T-cell (primary cell): ENCODE data around the gene ADAMTSL2. TPM values are rescaled to one million over a fixed set of nuclear protein-coding genes. Genes with fewer than 3 reads are reported as not detected.

Source experiments
- ATAC-seq, 4 experiments: fragments of 200-7000 bp in 3 of 4; fragments of 150-1000 bp in 1 of 4; cut with Tn5 transposase; replicated peaks in 1 of 4; 1 replicate in 3 of 4; 2 replicates in 1 of 4; pipeline ENCODE4 v1.10.0; 2021; ENCODE audit warnings: moderate library complexity in 3 of 4, mild to moderate bottlenecking in 2 of 4, moderate number of reproducible peaks in 1 of 4
- CTCF ChIA-PET, 2 donors: fragments of 300-600 bp; sonication (Branson Sonifier 250); formaldehyde crosslinking; loops; one replicate each; lab custom pipeline; 2022; ENCODE audit warnings: antibody characterized with exemption in 2 of 2; lab: Charles Lee
- POLR2A ChIA-PET, 2 donors: fragments of 300-600 bp; sonication (Branson Sonifier 250); formaldehyde crosslinking; loops; one replicate each; lab custom pipeline; 2022; ENCODE audit warnings: antibody characterized with exemption in 2 of 2; lab: Charles Lee
- DNase-seq, 35 experiments: peaks; one replicate each; pipeline versions ENCODE4 v3.0.0 to v3.0.0-alpha.2; 2013 to 2023
- H3K27ac ChIP-seq: one replicate; pipeline ENCODE4 v1.5.1; 2013; ENCODE audit warnings: low read length
- H3K27me3 ChIP-seq, 2 experiments: replicated peaks in 1 of 2; 1 replicate in 1 of 2; 2 replicates in 1 of 2; pipeline versions ENCODE4 v1.6.1 to v1.7.0; 2013; ENCODE audit warnings: low read length in 1 of 2, mixed read lengths in 1 of 2; ENCODE audit not compliant: control insufficient read depth in 2 of 2, insufficient read depth in 2 of 2; ENCODE audit errors: extremely low read depth in 1 of 2
- H3K36me3 ChIP-seq, 2 donors: 1 replicate in 1 of 2; 2 replicates in 1 of 2; pipeline versions ENCODE4 v1.6.1 to v1.7.0; 2013; ENCODE audit warnings: low read length in 1 of 2; ENCODE audit not compliant: control insufficient read depth in 2 of 2, insufficient read depth in 1 of 2; ENCODE audit errors: extremely low read depth in 1 of 2
- H3K4me1 ChIP-seq, 2 experiments: 1 replicate in 1 of 2; 2 replicates in 1 of 2; pipeline versions ENCODE4 v1.6.1 to v1.7.0; 2013; ENCODE audit warnings: low read length in 2 of 2, mixed read lengths in 1 of 2; ENCODE audit not compliant: insufficient read depth in 2 of 2, control insufficient read depth in 1 of 2; ENCODE audit errors: extremely low read depth in 1 of 2
- H3K4me3 ChIP-seq, 2 donors: 1 replicate in 1 of 2; 2 replicates in 1 of 2; pipeline versions ENCODE4 v1.5.1 to v1.7.0; 2013; ENCODE audit warnings: mild to moderate bottlenecking in 2 of 2, low read length in 1 of 2, moderate library complexity in 1 of 2; ENCODE audit not compliant: control insufficient read depth in 1 of 2; ENCODE audit errors: extremely low read depth in 1 of 2
- H3K9me3 ChIP-seq: 2 replicates; pipeline ENCODE4 v1.7.0; 2013
- H3K27ac Mint-ChIP-seq, 2 donors: one replicate each; pipeline ENCODE4 v1.8.0; 2020 to 2021; ENCODE audit warnings: mild to moderate bottlenecking in 2 of 2, mixed read lengths in 2 of 2
- H3K27me3 Mint-ChIP-seq, 2 donors: one replicate each; pipeline ENCODE4 v1.8.0; 2021 to 2022; ENCODE audit warnings: mixed read lengths in 2 of 2
- H3K36me3 Mint-ChIP-seq: one replicate; pipeline ENCODE4 v1.8.0; 2021; ENCODE audit warnings: mixed read lengths
- H3K4me1 Mint-ChIP-seq, 3 donors: one replicate each; pipeline ENCODE4 v1.8.0; 2020 to 2022; ENCODE audit warnings: mixed read lengths in 3 of 3, mild to moderate bottlenecking in 1 of 3
- H3K4me3 Mint-ChIP-seq, 3 donors: one replicate each; pipeline ENCODE4 v1.8.0; 2020 to 2022; ENCODE audit warnings: mild to moderate bottlenecking in 3 of 3, mixed read lengths in 3 of 3, moderate library complexity in 3 of 3
- H3K9me3 Mint-ChIP-seq, 3 donors: one replicate each; pipeline ENCODE4 v1.8.0; 2020 to 2022; ENCODE audit warnings: mixed read lengths in 3 of 3
- WGBS: methylation state at CpG from one replicate; pipeline ENCODE4 v1.1.5; 2013; ENCODE audit warnings: missing lambda C conversion rate; ENCODE audit not compliant: insufficient coverage; 5-methylcytosine and 5-hydroxymethylcytosine counted together
- total RNA-seq, 35 experiments: library from RNA in 6 of 35; stranded (reverse) in 6 of 35; fragments of 120-200 nt in 1 of 35; gene quantifications; one replicate each; pipeline versions ENCODE4 v1.2.1 to v1.2.4 and lab custom pipeline; 2013 to 2026

ADAMTSL2 gene
- total RNA-seq, 5 donors from 2014 or later (not counting 1 experiment from before 2014, with no cell fraction given) = 0.16 to 0.76 (median 0.53) TPM

DNA sequence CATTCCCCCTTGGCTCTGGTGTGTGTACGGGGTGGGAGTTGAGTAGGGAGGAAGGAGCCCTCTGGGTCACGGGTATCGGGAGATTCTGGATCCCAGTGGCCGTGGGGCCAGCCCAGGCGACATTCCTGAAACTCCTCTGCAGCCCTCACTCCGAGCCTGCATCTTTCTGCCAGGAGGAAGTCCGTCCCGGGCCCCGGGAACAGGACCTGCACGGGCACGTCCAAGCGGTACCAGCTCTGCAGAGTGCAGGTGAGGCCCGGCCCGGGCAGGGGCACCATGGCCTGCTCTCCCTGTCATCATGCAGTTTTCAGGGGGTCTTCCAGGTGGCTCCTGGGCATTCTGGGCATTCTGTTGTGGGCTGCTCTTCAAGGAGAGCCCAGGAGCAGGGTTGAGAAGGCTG is 3.7 kb downstream of the ADAMTSL2 start:
- Mint-ChIP-seq H3K4me3 (no peak overlapping the region), H3K4me1 (peaks cover 4 to 10% (median 7%) of the 10 kb centered on the region in 3 donors), H3K27ac (no peak overlapping the region), H3K9me3 (no peaks in the 10 kb centered on the region), H3K36me3 (no peaks in the 10 kb centered on the region), H3K27me3 (peaks cover 0 to 19% of the 10 kb centered on the region in 2 donors)
- WGBS = 90% methylated on average over 14 of the region's 14 CpGs
- Histone ChIP-seq H3K4me1 (peaks cover 9 to 21% of the 10 kb centered on the region in 2 experiments), H3K4me3 (no peak overlapping the region), H3K27me3 (peaks cover 0 to 40% of the 10 kb centered on the region in 2 experiments), H3K27ac (no peak overlapping the region), H3K9me3 (no peaks in the 10 kb centered on the region), H3K36me3 (no peaks in the 10 kb centered on the region)
- DNase-seq (no peak), ATAC-seq (no peak)
- ChIA-PET POLR2A (no interaction called here), CTCF (no interaction called here)

DNA sequence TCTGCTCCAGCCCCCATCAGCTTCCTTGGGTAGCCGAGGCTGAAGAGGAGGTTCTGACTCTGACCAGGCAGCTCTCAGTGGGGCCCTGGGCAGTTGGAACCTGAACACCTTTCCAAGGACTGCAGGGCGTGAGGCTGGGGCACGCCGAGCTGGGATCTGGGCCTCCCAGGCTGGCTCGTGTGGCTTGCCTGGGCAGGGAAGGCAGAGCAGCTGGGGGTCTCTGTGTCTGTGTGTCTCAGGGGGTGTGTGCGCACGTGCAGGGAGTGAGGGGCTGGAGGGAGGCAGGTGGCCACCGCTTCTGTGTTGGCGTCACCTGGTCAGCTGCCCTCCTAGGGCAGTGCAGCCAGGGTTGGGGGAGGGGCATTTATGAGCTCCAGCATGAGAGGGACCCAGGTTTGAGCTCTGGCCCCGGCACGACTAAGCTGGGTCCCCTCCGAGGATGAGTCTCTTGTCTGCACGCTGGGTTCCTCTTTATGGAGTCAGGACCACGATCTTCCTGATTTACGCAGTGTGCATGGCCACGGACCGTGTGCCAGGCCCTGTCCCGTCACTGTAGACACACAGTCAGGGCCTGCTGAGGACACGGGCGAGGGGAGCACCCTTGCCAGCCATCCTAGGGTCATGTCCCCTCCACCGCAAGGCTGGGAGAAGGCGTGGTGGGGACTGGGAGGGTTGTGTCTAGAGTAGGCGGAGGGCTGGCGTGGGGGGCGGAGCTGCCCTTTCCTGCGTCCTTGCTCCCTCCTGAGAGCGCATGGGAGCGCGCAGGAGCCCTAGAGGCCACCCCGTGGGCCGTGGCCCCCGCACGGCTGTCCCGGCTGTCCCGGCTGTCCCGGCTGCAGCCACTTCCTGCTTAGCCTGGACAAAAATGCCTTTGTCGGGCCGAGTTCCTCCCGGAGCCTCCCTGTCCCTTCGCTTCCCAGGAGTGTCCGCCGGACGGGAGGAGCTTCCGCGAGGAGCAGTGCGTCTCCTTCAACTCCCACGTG is 4.6 kb downstream of the ADAMTSL2 start:
- WGBS = 66% methylated on average over 45 of the region's 47 CpGs
- ATAC-seq = no peak
- Histone ChIP-seq H3K4me1 (peaks cover 0 to 12% of the 10 kb centered on the region in 2 experiments), H3K27me3 (peaks cover 0 to 31% of the 10 kb centered on the region in 2 experiments), H3K4me3 (no peak overlapping the region), H3K27ac (no peak overlapping the region), H3K9me3 (no peaks in the 10 kb centered on the region), H3K36me3 (no peaks in the 10 kb centered on the region)
- Mint-ChIP-seq H3K9me3 (no peaks in the 10 kb centered on the region), H3K4me3 (no peak overlapping the region), H3K4me1 (peaks cover 0 to 3% (median 0%) of the 10 kb centered on the region in 3 donors), H3K36me3 (no peaks in the 10 kb centered on the region), H3K27me3 (peaks cover 0 to 14% of the 10 kb centered on the region in 2 donors), H3K27ac (no peak overlapping the region)
- no peak for DNase-seq
- ChIA-PET CTCF (no interaction called here), POLR2A (no interaction called here)

GRCh38 chr9:133539991-133540697 is 5.6 kb downstream of the ADAMTSL2 start:
- Mint-ChIP-seq H3K4me1 (peaks cover 0 to 3% (median 0%) of the 10 kb centered on the region in 3 donors), H3K27ac (no peak overlapping the region), H3K36me3 (no peaks in the 10 kb centered on the region), H3K4me3 (no peak overlapping the region), H3K9me3 (no peaks in the 10 kb centered on the region), H3K27me3 (peaks cover 0 to 14% of the 10 kb centered on the region in 2 donors)
- H3K9me3 ChIP-seq = no peaks in the 10 kb centered on the region
- no peak overlapping the region for H3K27ac ChIP-seq
- H3K4me3 ChIP-seq = no peak overlapping the region
- WGBS = 64% methylated on average over 17 of the region's 22 CpGs
- H3K27me3 ChIP-seq = peaks cover 0 to 26% of the 10 kb centered on the region in 2 experiments
- no peaks in the 10 kb centered on the region for H3K36me3 ChIP-seq
- CTCF ChIA-PET = no interaction called here
- no peak for DNase-seq
- no peak for ATAC-seq
- peaks cover 0 to 4% of the 10 kb centered on the region in 2 experiments for H3K4me1 ChIP-seq
- POLR2A ChIA-PET = no interaction called here

DNA sequence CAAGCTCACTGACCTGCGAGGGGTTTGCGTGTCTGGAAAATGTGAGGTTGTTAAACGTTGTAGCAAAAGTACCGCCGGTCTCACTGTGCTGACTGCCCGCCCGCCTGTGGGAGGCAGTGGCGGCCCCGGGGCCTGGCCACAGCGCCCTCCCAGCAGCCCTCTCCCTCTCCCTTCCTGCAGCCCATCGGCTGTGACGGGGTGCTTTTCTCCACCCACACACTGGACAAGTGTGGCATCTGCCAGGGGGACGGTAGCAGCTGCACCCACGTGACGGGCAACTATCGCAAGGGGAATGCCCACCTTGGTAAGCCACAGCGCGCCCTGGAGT is 6.2 kb downstream of the ADAMTSL2 start:
- Histone ChIP-seq H3K9me3 (no peaks in the 10 kb centered on the region), H3K36me3 (no peaks in the 10 kb centered on the region), H3K4me3 (no peak overlapping the region), H3K27ac (no peak overlapping the region), H3K4me1 (peaks cover 0 to under 1% of the 10 kb centered on the region in 2 experiments), H3K27me3 (peaks cover 0 to 24% of the 10 kb centered on the region in 2 experiments)
- H3K27me3 Mint-ChIP-seq = peaks cover 0 to 10% of the 10 kb centered on the region in 2 donors
- no peak overlapping the region for H3K27ac Mint-ChIP-seq
- 56% methylated on average over 17 of the region's 18 CpGs for WGBS
- H3K9me3 Mint-ChIP-seq = no peaks in the 10 kb centered on the region
- ATAC-seq (no peak), DNase-seq (no peak)
- no peaks in the 10 kb centered on the region for H3K4me1 Mint-ChIP-seq
- H3K36me3 Mint-ChIP-seq = no peaks in the 10 kb centered on the region
- H3K4me3 Mint-ChIP-seq = no peak overlapping the region
- ChIA-PET CTCF (no interaction called here), POLR2A (no interaction called here)

DNA sequence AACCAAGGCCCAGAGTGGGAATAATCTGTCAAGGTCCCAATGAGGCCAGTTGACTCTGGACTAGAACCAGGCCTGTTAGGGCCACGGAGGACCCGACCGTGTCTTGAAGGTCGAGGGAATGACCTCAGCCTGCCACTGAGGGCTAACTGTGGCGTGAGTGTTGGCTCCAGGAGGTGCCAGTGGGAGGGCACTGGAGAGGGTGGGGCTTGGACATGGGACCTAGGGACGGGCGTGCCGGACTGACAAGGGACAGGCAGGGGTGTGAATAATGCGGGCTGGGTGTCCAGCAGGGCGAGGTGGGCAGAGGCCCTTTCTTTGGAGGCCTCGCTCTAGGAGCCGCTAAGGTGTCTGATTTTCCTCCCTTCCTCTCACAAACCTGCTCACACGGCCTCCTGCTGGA is 7.5 kb downstream of the ADAMTSL2 start:
- peaks cover 0 to 5% of the 10 kb centered on the region in 2 donors for H3K27me3 Mint-ChIP-seq
- H3K4me3 ChIP-seq = no peak overlapping the region
- no peaks in the 10 kb centered on the region for H3K4me1 ChIP-seq
- H3K4me1 Mint-ChIP-seq = no peaks in the 10 kb centered on the region
- ChIA-PET CTCF (no interaction called here), POLR2A (no interaction called here)
- H3K27ac Mint-ChIP-seq = no peak overlapping the region
- H3K9me3 Mint-ChIP-seq = no peaks in the 10 kb centered on the region
- WGBS = 81% methylated on average over 6 of the region's 13 CpGs
- H3K27ac ChIP-seq = no peak overlapping the region
- no peaks in the 10 kb centered on the region for H3K9me3 ChIP-seq
- no peak for ATAC-seq
- DNase-seq = no peak
- no peaks in the 10 kb centered on the region for H3K36me3 ChIP-seq
- no peak overlapping the region for H3K4me3 Mint-ChIP-seq
- no peaks in the 10 kb centered on the region for H3K36me3 Mint-ChIP-seq
- H3K27me3 ChIP-seq = peaks cover 0 to 13% of the 10 kb centered on the region in 2 experiments

- ChIA-PET POLR2A (interaction anchor here in 1 of 2 donors (0.6 kb wide), 1 partner anchor 8 kb away, joined by 4 read pairs; no protein-coding TSS in a partner anchor), CTCF (no interaction called here)
- Mint-ChIP-seq H3K4me1 (no peaks in the 10 kb centered on the region), H3K36me3 (no peaks in the 10 kb centered on the region), H3K4me3 (no peak overlapping the region), H3K9me3 (no peaks in the 10 kb centered on the region), H3K27ac (no peak overlapping the region), H3K27me3 (peaks cover 0 to 4% of the 10 kb centered on the region in 2 donors)
- Histone ChIP-seq H3K9me3 (no peaks in the 10 kb centered on the region), H3K4me3 (no peak overlapping the region), H3K27ac (no peak overlapping the region), H3K4me1 (no peaks in the 10 kb centered on the region), H3K36me3 (peaks cover 0 to 5% of the 10 kb centered on the region in 2 donors), H3K27me3 (peaks cover 0 to 9% of the 10 kb centered on the region in 2 experiments)
- 76% methylated on average over 12 of the region's 16 CpGs for WGBS
- ATAC-seq (no peak), DNase-seq (no peak)
Measured at GRCh38 chr9:133543772-133544467, 9.4 kb downstream of the ADAMTSL2 start.
